IPS-NIHi11 (cell line): Measurements from ENCODE around the gene SLITRK5.

ENCODE experiments used
- DNase-seq: peaks from one replicate; pipeline ENCODE4 v3.0.0; 2012; ENCODE audit warnings: mixed read lengths, low spot score

SLITRK5 gene, protein sequence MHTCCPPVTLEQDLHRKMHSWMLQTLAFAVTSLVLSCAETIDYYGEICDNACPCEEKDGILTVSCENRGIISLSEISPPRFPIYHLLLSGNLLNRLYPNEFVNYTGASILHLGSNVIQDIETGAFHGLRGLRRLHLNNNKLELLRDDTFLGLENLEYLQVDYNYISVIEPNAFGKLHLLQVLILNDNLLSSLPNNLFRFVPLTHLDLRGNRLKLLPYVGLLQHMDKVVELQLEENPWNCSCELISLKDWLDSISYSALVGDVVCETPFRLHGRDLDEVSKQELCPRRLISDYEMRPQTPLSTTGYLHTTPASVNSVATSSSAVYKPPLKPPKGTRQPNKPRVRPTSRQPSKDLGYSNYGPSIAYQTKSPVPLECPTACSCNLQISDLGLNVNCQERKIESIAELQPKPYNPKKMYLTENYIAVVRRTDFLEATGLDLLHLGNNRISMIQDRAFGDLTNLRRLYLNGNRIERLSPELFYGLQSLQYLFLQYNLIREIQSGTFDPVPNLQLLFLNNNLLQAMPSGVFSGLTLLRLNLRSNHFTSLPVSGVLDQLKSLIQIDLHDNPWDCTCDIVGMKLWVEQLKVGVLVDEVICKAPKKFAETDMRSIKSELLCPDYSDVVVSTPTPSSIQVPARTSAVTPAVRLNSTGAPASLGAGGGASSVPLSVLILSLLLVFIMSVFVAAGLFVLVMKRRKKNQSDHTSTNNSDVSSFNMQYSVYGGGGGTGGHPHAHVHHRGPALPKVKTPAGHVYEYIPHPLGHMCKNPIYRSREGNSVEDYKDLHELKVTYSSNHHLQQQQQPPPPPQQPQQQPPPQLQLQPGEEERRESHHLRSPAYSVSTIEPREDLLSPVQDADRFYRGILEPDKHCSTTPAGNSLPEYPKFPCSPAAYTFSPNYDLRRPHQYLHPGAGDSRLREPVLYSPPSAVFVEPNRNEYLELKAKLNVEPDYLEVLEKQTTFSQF

DNA sequence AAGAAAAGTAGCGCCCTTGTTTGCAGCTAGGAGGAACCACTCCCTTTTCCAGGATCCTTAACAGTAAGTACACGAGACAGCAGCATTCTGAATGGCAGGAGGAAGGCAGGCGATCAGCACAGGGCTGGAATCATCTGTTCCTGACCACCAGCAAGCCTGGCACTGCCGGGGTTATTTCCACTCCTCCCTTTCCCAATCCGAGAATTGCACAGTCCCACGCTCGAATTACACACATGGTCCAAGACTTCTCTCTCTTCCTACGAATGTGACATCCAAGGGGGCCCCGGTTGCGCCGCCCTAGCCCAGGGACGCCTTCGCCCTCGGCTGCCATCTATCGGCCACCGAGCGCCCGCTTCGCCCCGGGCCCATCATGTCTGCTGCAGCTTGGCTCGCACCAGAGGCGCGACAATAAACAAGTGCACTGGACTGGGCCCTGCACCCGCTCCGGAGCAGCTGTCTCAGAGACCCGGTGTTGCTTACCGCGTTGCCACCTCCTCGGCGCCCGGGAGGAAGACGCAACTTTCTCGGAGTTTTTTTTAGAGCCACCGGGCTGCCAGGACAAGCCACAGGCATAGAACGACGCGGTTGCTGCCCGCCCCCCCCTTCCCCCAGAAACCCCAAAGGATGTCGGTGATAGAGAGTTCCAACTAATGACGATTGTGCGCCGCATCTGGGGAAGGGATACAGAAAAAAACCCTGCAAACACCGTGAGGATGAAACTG, at the start of gene SLITRK5:
Gene SLITRK5 (plus strand): TSS at position 341 of the 722 bp plus-strand sequence. CDS start 4,018 bp downstream, outside the sequence.
- peak; percentile 78 for DNase-seq

GRCh38 chr13:87622971-87623370, 48.2 kb upstream of the SLITRK5 start:
- DNase-seq, result no peak

DNA sequence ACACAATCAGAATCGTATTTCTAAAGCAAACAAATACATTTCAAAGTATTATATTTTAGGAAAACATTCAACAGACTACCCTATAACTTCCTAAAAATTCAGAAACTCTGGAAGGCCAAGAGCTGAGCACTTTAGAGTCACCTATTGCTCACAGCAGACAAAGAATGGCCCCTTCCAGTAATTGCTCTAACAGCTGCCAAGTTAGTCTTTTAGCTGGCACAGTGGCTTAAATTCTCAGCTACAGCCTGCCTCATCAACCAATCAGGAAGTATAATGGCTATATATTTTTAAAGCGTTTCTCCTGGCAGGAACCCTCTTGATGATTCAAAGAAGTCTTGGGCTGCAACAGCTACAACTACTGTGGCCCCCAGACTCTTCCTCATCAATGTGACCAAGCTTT, 14.9 kb upstream of the SLITRK5 start:
- DNase-seq, result no peak

DNA sequence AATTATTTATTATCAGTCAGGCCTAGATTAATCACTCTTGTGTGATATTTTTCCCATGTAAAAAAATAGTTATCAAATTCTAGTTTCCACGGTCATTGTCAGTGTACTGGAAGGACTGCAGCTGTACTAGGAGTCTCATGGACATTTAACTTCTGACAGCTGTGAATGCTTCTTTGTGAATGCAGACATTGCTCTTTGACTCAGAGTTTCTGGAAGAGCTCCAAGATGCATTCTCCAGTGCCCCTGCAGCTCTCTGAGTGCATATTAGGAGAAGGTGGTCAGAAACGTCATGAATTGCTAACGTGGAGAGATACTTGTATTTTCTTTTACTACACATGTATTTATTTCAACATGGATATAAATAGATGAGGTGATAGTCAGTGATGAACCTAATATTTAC, 9.7 kb upstream of the SLITRK5 start:
- no peak for DNase-seq

- no peak for DNase-seq
Observed at GRCh38 chr13:87666831-87667230, 4.3 kb upstream of the SLITRK5 start.

- DNase-seq, result no peak
Observed at GRCh38 chr13:87667686-87668085, 3.5 kb upstream of the SLITRK5 start.

GRCh38 chr13:87669379-87669978, 1.7 kb upstream of the SLITRK5 start:
- no peak for DNase-seq

DNA sequence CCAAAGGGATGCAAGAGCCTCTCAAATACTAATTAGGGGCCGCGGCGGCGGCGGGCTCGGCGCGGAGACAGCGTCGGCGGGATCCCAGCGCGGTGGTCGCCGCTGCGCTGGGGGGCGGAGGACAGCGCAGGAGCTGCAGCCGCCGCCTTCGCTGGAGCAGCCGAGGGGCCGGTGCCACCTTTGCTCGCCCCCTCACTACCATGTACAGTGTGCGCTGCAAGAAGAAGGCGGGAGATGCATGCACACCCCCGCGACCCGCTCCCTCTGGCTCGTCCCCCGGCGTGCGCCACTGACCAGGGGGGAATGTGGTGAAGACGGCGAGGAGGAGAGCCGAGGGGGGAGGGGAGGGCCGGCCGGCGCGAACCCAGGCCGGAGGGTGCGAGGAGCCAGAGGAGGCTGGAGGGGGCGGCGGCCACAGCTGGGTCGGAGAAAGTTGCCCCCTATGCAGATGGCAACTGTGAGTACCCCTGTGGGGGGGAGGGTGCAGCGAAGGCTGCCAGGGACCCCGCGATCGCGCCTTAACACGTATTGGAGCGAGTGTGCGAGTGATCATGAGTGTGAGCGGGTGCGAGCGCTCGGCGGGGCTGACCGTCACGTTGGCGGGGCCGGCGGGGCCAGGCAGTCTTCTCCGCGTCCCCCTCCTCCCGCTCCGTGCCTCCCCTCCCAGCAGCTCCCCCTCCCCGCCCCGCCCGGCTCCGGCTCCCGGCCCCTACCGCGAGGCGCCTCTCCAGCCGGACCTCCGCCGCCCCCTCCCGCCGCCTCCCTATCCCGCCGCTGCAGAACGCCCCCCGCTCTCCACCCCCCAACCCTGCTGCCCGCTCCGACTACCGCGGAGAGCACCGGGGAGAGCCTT, 808 bp downstream of the SLITRK5 start:
- DNase-seq, result peak; percentile 52

- DNase-seq, result no peak
Observed at GRCh38 chr13:87674247-87674738, 3.1 kb downstream of the SLITRK5 start.

- DNase-seq, result no peak
Observed at GRCh38 chr13:87675851-87676250, 4.7 kb downstream of the SLITRK5 start.

- DNase-seq, result no peak
Observed at GRCh38 chr13:87676254-87677042, 5.3 kb downstream of the SLITRK5 start.

DNA sequence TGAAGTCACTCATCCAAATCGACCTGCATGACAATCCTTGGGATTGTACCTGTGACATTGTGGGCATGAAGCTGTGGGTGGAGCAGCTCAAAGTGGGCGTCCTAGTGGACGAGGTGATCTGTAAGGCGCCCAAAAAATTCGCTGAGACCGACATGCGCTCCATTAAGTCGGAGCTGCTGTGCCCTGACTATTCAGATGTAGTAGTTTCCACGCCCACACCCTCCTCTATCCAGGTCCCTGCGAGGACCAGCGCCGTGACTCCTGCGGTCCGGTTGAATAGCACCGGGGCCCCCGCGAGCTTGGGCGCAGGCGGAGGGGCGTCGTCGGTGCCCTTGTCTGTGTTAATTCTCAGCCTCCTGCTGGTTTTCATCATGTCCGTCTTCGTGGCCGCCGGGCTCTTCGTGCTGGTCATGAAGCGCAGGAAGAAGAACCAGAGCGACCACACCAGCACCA, 5.9 kb downstream of the SLITRK5 start:
- no peak for DNase-seq

- DNase-seq, result peak; percentile 48
Observed at GRCh38 chr13:87677496-87678371, 6.6 kb downstream of the SLITRK5 start.

DNA sequence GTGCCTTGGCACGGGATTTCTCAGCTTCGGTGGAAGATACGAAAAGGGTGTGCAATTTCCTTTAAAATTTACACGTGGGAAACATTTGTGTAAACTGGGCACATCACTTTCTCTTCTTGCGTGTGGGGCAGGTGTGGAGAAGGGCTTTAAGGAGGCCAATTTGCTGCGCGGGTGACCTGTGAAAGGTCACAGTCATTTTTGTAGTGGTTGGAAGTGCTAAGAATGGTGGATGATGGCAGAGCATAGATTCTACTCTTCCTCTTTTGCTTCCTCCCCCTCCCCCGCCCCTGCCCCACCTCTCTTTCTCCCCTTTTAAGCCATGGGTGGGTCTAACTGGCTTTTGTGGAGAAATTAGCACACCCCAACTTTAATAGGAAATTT, 7.2 kb downstream of the SLITRK5 start:
- DNase-seq, result no peak

GRCh38 chr13:87680298-87680697, 9.1 kb downstream of the SLITRK5 start:
- DNase-seq, result no peak

GRCh38 chr13:87684850-87685742, 13.9 kb downstream of the SLITRK5 start:
- DNase-seq, result no peak

- no peak for DNase-seq
Observed at GRCh38 chr13:87696458-87696857, 25.3 kb downstream of the SLITRK5 start.

DNA sequence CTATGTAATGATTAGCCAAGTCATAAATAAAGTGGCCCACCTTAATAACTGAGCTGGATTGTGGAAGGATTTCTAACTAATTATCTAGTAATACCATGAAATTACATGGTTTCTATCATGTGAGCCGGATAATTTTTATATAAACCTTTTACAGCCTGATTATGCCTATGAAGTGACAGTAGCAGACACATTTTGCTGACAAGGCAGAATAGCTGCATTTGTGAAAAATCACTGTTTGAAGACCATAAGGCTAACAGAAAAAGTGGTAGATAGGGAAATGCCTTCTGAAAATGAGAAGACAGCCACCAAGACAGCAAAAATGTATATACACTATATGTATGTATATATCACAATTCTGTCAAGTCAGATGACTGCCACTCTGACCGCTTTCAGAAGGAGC, 27.1 kb downstream of the SLITRK5 start:
- no peak for DNase-seq
